ENCODE data around the gene ZP4. TPM values are rescaled to one million over a fixed set of nuclear protein-coding genes. Genes with fewer than 3 reads are reported as not detected.

Gene ZP4
- total RNA-seq, 2 donors from 2014 or later, result not detected

- DNase-seq (ENCODE audit: low spot score), result no peak
- Histone ChIP-seq H3K9me3 (no peaks in the 10 kb centered on the region), H3K27ac (no peak overlapping the region), H3K27me3 (replicated peaks; ENCODE audit: insufficient read depth) (no peaks in the 10 kb centered on the region), H3K36me3 (no peaks in the 10 kb centered on the region), H3K4me1 (replicated peaks) (no peaks in the 10 kb centered on the region), H3K4me3 (no peak overlapping the region)
- intact Hi-C loops (cut with DNase I), result no loop called here
- WGBS, result 96% methylated on average over 13 of the region's 15 CpGs
- no peak for TF ChIP-seq POLR2A (IDR thresholded peaks at IDR 0.05)
- no peak for TF ChIP-seq CTCF (IDR thresholded peaks at IDR 0.05)
- TF ChIP-seq POLR2AphosphoS5 (IDR thresholded peaks at IDR 0.05), result no peak
Measured at GRCh38 chr1:237927198-237927597, 36.5 kb upstream of the ZP4 start.

GRCh38 chr1:237921306-237921705 is 30.6 kb upstream of the ZP4 start:
- H3K27me3 ChIP-seq (replicated peaks; ENCODE audit: insufficient read depth), result no peaks in the 10 kb centered on the region
- no peak overlapping the region for H3K27ac ChIP-seq
- TF ChIP-seq POLR2A (IDR thresholded peaks at IDR 0.05) (no peak), CTCF (IDR thresholded peaks at IDR 0.05) (no peak), POLR2AphosphoS5 (IDR thresholded peaks at IDR 0.05) (no peak)
- H3K4me1 ChIP-seq (replicated peaks), result no peaks in the 10 kb centered on the region
- no peak for DNase-seq (ENCODE audit: low spot score)
- H3K36me3 ChIP-seq, result no peaks in the 10 kb centered on the region
- intact Hi-C loops (cut with DNase I), result no loop called here
- no peak overlapping the region for H3K4me3 ChIP-seq
- no peaks in the 10 kb centered on the region for H3K9me3 ChIP-seq

- no peak for TF ChIP-seq POLR2A (IDR thresholded peaks at IDR 0.05)
- no peak for TF ChIP-seq CTCF (IDR thresholded peaks at IDR 0.05)
- no peak for TF ChIP-seq POLR2AphosphoS5 (IDR thresholded peaks at IDR 0.05)
- intact Hi-C loops (cut with DNase I), result no loop called here
- WGBS, result 100% methylated on average over 2 of the region's 2 CpGs
- Histone ChIP-seq H3K4me3 (no peak overlapping the region), H3K4me1 (replicated peaks) (no peaks in the 10 kb centered on the region), H3K9me3 (no peaks in the 10 kb centered on the region), H3K27ac (no peak overlapping the region), H3K27me3 (replicated peaks; ENCODE audit: insufficient read depth) (no peaks in the 10 kb centered on the region), H3K36me3 (no peaks in the 10 kb centered on the region)
- DNase-seq (ENCODE audit: low spot score), result no peak
Measured at GRCh38 chr1:237913345-237913744, 22.6 kb upstream of the ZP4 start.

GRCh38 chr1:237911911-237912310 is 21.2 kb upstream of the ZP4 start:
- Histone ChIP-seq H3K27me3 (replicated peaks; ENCODE audit: insufficient read depth) (no peaks in the 10 kb centered on the region), H3K27ac (no peak overlapping the region), H3K4me3 (no peak overlapping the region), H3K36me3 (no peaks in the 10 kb centered on the region), H3K9me3 (no peaks in the 10 kb centered on the region), H3K4me1 (replicated peaks) (no peaks in the 10 kb centered on the region)
- TF ChIP-seq CTCF (IDR thresholded peaks at IDR 0.05), result no peak
- TF ChIP-seq POLR2A (IDR thresholded peaks at IDR 0.05), result no peak
- no peak for TF ChIP-seq POLR2AphosphoS5 (IDR thresholded peaks at IDR 0.05)
- intact Hi-C loops (cut with DNase I), result no loop called here
- DNase-seq (ENCODE audit: low spot score), result no peak

- Histone ChIP-seq H3K9me3 (no peaks in the 10 kb centered on the region), H3K4me3 (no peak overlapping the region), H3K36me3 (no peaks in the 10 kb centered on the region), H3K27ac (no peak overlapping the region), H3K4me1 (replicated peaks) (no peaks in the 10 kb centered on the region), H3K27me3 (replicated peaks; ENCODE audit: insufficient read depth) (no peaks in the 10 kb centered on the region)
- 78% methylated on average over 2 of the region's 2 CpGs for WGBS
- TF ChIP-seq CTCF (IDR thresholded peaks at IDR 0.05), result no peak
- TF ChIP-seq POLR2AphosphoS5 (IDR thresholded peaks at IDR 0.05), result no peak
- no peak for TF ChIP-seq POLR2A (IDR thresholded peaks at IDR 0.05)
- DNase-seq (ENCODE audit: low spot score), result no peak
- intact Hi-C loops (cut with DNase I), result no loop called here
Measured at GRCh38 chr1:237910834-237911233, 20.1 kb upstream of the ZP4 start.

All from prostate gland (tissue), 2 donors.